Mesothelial cell of epicardium (in vitro differentiated cells): ENCODE results near the gene SHISA3. TPM values are rescaled to one million over a fixed set of nuclear protein-coding genes. Genes with fewer than 3 reads are reported as not detected.

ENCODE experiments used
- DNase-seq, 2 experiments: peaks; one replicate each; pipeline ENCODE4 v3.0.0; 2021; ENCODE audit warnings: low spot score in 2 of 2; ENCODE audit not compliant: unreplicated experiment in 2 of 2
- H3K27ac Mint-ChIP-seq: 2 replicates; pipeline ENCODE4 v1.8.0; 2021; ENCODE audit warnings: mixed read lengths
- H3K27me3 Mint-ChIP-seq: 2 replicates; pipeline ENCODE4 v1.8.0; 2021; ENCODE audit warnings: low read depth, mixed read lengths
- H3K36me3 Mint-ChIP-seq: 2 replicates; pipeline ENCODE4 v1.8.0; 2021; ENCODE audit warnings: mixed read lengths
- H3K4me1 Mint-ChIP-seq: 2 replicates; pipeline ENCODE4 v1.8.0; 2021; ENCODE audit warnings: mixed read lengths
- H3K4me3 Mint-ChIP-seq: 2 replicates; pipeline ENCODE4 v1.8.0; 2021; ENCODE audit warnings: mild to moderate bottlenecking, moderate library complexity, mixed read lengths
- H3K9me3 Mint-ChIP-seq: 2 replicates; pipeline ENCODE4 v1.8.0; 2021; ENCODE audit warnings: mixed read lengths
- CTCF ChIP-seq: fragments of 200-600 bp; sonication (generic); IDR thresholded peaks from one replicate; pipeline ENCODE4 v1.5.0; 2021; ENCODE audit warnings: antibody characterized with exemption; ENCODE audit not compliant: unreplicated experiment
- total RNA-seq: library from RNA; stranded (reverse); gene quantifications from 3 replicates; pipeline ENCODE4 v1.2.1, GENCODE V29; 2021

SHISA3 gene
- total RNA-seq, 1 donor from 2014 or later = 3.2 TPM

- no peak overlapping the region for H3K27ac Mint-ChIP-seq
- no peak overlapping the region for H3K4me3 Mint-ChIP-seq
- no peak for DNase-seq
- no peak for TF ChIP-seq CTCF
- peaks cover 2% of the 10 kb centered on the region for H3K27me3 Mint-ChIP-seq
- peaks cover 47% of the 10 kb centered on the region for H3K4me1 Mint-ChIP-seq
- no peaks in the 10 kb centered on the region for H3K9me3 Mint-ChIP-seq
- H3K36me3 Mint-ChIP-seq = no peaks in the 10 kb centered on the region
These were observed 18.0 kb downstream of the SHISA3 start for GRCh38 chr4:42415281-42415680.

DNA sequence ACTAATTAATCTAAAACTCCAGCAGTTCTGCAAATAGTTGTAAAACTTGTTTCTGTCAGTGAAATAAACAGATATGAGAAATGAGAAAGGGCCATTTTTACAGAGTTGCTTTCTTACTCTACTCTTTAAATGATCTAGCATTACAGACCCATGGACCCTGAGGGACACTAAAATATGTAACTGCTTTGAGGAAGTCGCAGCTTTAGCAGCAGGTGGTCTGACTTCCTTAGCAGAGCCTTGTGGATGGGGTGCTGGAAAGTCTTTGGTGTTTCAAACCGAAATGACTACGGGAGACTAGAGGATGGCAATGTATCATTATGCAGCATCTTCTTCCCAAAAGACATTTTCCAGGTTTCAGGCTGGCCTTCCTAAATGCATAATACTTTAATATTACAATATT is 18.7 kb downstream of the SHISA3 start:
- Mint-ChIP-seq H3K4me3 (no peak overlapping the region), H3K27ac (no peak overlapping the region), H3K9me3 (no peaks in the 10 kb centered on the region), H3K4me1 (peaks cover 43% of the 10 kb centered on the region), H3K36me3 (no peaks in the 10 kb centered on the region), H3K27me3 (no peaks in the 10 kb centered on the region)
- no peak for DNase-seq
- no peak for TF ChIP-seq CTCF

- no peaks in the 10 kb centered on the region for H3K9me3 Mint-ChIP-seq
- TF ChIP-seq CTCF = no peak
- peaks cover 35% of the 10 kb centered on the region for H3K4me1 Mint-ChIP-seq
- H3K27ac Mint-ChIP-seq = no peak overlapping the region
- no peak overlapping the region for H3K4me3 Mint-ChIP-seq
- H3K27me3 Mint-ChIP-seq = no peaks in the 10 kb centered on the region
- H3K36me3 Mint-ChIP-seq = no peaks in the 10 kb centered on the region
- DNase-seq = no peak
These were observed 20.3 kb downstream of the SHISA3 start for GRCh38 chr4:42417550-42417949.

DNA sequence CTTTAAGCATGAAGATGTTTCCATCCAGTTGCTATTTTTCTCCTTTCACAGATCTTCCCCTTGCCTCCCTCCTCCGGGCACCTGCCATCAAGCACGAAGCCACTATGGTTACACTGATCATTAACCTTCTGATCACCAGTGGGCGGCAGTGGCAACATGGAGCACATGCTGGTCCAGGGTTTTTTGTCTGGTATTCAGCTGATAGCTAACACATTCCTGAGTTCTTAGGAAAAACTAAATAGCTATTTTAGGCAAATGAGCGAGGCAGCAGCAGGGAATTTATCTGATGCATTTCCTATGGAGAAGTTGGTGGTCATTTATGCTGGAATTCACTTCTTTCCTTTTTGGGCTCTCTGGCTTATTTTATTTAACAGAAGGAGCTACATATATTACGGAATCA is 22.9 kb downstream of the SHISA3 start:
- H3K27me3 Mint-ChIP-seq = no peaks in the 10 kb centered on the region
- H3K9me3 Mint-ChIP-seq = no peaks in the 10 kb centered on the region
- no peaks in the 10 kb centered on the region for H3K36me3 Mint-ChIP-seq
- H3K4me3 Mint-ChIP-seq = no peak overlapping the region
- no peak for TF ChIP-seq CTCF
- H3K27ac Mint-ChIP-seq = no peak overlapping the region
- DNase-seq = no peak
- H3K4me1 Mint-ChIP-seq = peaks cover 16% of the 10 kb centered on the region

- Mint-ChIP-seq H3K27ac (no peak overlapping the region), H3K36me3 (no peaks in the 10 kb centered on the region), H3K27me3 (peaks cover 12% of the 10 kb centered on the region), H3K9me3 (no peaks in the 10 kb centered on the region), H3K4me1 (no peaks in the 10 kb centered on the region), H3K4me3 (no peak overlapping the region)
- DNase-seq = no peak
- no peak for TF ChIP-seq CTCF
These were observed 28.1 kb downstream of the SHISA3 start for GRCh38 chr4:42425146-42426065.
